HFF-Myc (cell line): Measurements from ENCODE around the gene SLC1A3.

Source experiments
- DNase-seq: peaks from one replicate; pipeline ENCODE4 v3.0.0-alpha.2; 2011; ENCODE audit warnings: low read depth; ENCODE audit errors: extremely low read depth
- H3K4me3 ChIP-seq: replicated peaks from 2 replicates; pipeline ENCODE4 v1.5.1; 2011; ENCODE audit warnings: low read depth, mild to moderate bottlenecking, control low read depth, low read length
- TF ChIP-seq, protein P1 (sequence below): IDR thresholded peaks from 2 replicates; pipeline ENCODE4 v1.5.1; 2012; ENCODE audit warnings: mild to moderate bottlenecking, low read depth, low read length, control low read depth; ENCODE audit errors: missing control alignments

SLC1A3 gene

DNA sequence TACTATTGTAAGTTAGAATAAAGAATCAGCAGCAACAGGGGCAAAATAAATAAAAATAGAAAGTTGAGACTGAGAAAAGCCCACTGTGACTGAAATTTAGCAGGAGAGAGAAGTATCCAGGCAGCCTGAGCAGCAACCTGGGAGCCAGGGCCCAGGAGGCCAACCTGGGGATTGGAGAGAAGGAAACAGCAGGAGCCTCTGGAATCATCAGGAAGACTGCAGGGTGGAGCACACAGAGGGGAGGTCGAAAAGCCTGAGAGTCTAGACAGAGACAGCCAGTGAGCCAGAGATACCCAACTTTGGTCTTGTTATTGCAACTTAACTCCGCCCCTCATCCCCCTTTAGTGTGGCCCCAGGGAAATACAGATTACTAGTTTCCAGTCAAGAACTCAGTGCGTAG is 98.6 kb downstream of the SLC1A3 start:
- H3K4me3 ChIP-seq: no peak overlapping the region
- TF ChIP-seq, protein P1, sequence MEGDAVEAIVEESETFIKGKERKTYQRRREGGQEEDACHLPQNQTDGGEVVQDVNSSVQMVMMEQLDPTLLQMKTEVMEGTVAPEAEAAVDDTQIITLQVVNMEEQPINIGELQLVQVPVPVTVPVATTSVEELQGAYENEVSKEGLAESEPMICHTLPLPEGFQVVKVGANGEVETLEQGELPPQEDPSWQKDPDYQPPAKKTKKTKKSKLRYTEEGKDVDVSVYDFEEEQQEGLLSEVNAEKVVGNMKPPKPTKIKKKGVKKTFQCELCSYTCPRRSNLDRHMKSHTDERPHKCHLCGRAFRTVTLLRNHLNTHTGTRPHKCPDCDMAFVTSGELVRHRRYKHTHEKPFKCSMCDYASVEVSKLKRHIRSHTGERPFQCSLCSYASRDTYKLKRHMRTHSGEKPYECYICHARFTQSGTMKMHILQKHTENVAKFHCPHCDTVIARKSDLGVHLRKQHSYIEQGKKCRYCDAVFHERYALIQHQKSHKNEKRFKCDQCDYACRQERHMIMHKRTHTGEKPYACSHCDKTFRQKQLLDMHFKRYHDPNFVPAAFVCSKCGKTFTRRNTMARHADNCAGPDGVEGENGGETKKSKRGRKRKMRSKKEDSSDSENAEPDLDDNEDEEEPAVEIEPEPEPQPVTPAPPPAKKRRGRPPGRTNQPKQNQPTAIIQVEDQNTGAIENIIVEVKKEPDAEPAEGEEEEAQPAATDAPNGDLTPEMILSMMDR: no peak
- DNase-seq: no peak

DNA sequence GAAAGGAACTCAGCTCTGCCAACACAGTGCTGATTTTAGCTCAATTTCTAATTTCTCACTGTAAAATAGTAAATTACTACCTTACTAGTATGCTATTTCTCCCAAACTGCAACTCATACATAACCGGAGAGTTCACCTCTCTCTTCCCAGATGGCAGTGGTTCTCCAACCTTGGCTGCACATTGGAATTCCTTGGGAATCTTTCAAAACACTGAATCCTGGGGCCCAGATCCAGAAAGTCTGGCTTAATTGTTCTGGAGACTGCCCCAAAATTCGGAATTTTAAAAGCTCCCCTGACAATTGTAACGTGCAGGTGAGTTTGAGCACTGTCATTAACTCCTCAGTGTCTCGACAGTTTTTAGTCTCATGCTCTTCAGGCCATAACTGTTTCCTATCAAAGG is 100.3 kb downstream of the SLC1A3 start:
- DNase-seq: no peak
- no peak overlapping the region for H3K4me3 ChIP-seq
- TF ChIP-seq, protein P1: no peak

DNA sequence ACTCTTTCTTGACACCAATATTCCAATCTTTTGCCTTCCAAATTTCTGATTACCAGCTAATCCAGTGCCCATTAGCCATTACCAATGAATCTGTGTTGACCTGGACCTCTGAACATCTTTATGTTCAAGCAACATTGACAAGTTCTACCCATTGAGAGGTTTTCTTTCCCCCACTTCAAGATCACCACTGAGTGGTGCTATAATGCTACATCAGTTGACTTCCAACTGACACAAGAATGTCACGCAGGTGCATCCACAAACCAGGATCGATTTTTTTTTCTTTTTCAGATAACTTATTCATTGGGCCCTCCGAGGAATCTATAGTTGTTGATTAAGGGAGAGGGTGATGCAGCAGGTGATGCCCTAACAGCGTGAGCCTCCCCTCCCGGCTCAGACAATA is 102.6 kb downstream of the SLC1A3 start:
- TF ChIP-seq, protein P1: no peak
- H3K4me3 ChIP-seq: no peak overlapping the region
- no peak for DNase-seq

DNA sequence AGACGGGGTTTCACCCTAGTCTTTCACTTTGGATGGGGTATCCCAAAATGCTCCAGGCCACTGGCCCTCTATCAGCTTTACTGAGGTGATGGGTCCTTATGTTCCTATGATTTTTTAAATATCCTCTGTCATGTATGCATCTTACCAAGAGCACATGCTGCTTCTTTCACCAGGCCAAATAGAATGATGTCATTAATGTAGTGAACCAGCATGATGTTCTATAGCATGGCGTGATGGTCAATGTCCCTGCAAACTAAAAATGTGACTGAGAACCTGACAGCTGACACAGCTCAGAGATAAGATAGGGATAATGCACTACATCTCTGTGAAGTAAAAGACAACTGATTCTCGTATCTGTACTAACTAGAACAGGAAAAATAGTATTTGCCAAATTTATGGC is 103.6 kb downstream of the SLC1A3 start:
- H3K4me3 ChIP-seq: no peak overlapping the region
- no peak for DNase-seq
- TF ChIP-seq, protein P1: no peak

DNA sequence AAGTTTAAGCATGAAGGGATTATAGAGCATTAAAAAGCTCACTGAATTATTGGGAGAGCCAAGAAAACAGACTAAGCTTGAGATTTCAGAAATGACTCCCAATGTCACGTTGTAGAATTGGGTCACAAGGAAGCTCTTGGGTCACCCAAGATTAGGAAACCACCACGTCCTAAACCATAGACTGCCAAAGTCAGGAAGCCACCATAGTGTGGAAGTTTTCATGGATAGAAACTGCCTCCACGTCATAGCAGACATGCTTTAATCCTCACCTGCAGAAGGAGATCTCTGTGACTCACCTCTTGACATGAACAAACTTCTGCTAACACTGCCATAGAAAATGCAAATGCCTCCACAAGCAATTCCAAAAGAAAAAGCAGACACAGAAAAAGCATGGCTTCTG is 106.3 kb downstream of the SLC1A3 start:
- H3K4me3 ChIP-seq: no peak overlapping the region
- TF ChIP-seq, protein P1: no peak
- no peak for DNase-seq

DNA sequence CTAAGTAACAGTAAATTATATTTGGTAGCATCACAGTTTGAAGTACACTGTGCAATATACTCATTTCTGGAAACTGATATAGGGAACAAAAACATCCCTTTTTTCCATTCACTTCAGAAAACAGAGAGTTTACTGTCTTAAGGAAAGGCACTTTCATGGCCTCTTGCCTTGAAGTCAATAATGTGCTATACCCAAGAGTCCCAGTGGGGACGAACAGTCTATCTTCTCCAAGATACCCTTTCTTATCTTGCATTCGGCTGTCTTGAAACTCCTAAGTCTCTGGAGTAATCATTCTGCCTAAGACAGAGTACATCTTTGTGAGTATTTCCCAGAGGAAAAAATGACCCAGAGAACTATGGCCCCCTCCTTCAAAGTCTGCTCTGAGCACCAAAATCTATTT is 107.1 kb downstream of the SLC1A3 start:
- no peak for DNase-seq
- H3K4me3 ChIP-seq: no peak overlapping the region
- TF ChIP-seq, protein P1: no peak

DNA sequence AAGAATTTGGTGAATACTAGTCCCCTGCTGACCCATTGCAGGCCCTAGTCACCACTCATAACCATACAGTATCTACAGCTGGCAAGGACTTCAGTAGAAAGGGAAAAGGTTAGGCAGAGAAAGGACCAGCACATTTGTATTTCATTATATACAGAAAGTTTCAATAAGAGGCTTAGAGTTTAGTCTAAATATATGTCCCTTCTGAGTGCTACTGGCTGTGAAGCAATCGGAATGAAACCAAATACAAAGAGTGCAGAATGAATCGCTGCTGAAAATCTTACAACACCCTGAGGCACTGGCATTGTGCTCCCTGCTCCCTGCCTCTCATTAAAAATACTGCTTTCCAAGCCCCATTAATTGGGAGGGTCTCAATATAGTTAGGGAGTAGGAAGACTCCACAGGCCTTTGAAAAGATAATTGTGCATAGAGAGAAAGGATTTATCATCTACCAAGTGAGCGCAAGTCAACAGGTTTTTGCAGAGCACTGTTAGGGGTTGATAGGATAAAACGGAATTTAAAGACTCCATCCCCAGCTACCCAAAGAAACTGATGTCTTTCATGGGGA is 110.8 kb downstream of the SLC1A3 start:
- no peak for DNase-seq
- TF ChIP-seq, protein P1: no peak
- H3K4me3 ChIP-seq: no peak overlapping the region
